Neural progenitor cell (in vitro differentiated cells): ENCODE measurements around the gene RAPGEF6. TPM values are rescaled to one million over a fixed set of nuclear protein-coding genes. Genes with fewer than 3 reads are reported as not detected.

Source experiments
- DNase-seq: peaks from one replicate; pipeline ENCODE4 v3.0.0-alpha.2; 2016; ENCODE audit warnings: low spot score
- H2AFZ ChIP-seq: fragments of 200-600 bp; sonication (generic); replicated peaks from 2 replicates; pipeline ENCODE4 v1.6.1; 2016; ENCODE audit warnings: antibody characterized with exemption
- H3F3A ChIP-seq: fragments of 200-600 bp; sonication (generic); 2 replicates; pipeline ENCODE4 v1.6.1; 2016; ENCODE audit warnings: antibody characterized with exemption, low read depth
- H3K27ac ChIP-seq: fragments of 200-600 bp; sonication (generic); 2 replicates; pipeline ENCODE4 v1.5.1; 2016; ENCODE audit warnings: mild to moderate bottlenecking
- H3K27me3 ChIP-seq: fragments of 200-600 bp; sonication (generic); 2 replicates; pipeline ENCODE4 v1.6.1; 2016; ENCODE audit warnings: mild to moderate bottlenecking, moderate library complexity
- H3K36me3 ChIP-seq: fragments of 200-600 bp; sonication (generic); 2 replicates; pipeline ENCODE4 v1.5.1; 2016
- H3K4me1 ChIP-seq: fragments of 200-600 bp; sonication (generic); 2 replicates; pipeline ENCODE4 v1.6.1; 2016; ENCODE audit warnings: mixed run types
- H3K4me2 ChIP-seq: fragments of 200-600 bp; sonication (generic); 2 replicates; pipeline ENCODE4 v1.6.1; 2016
- H3K4me3 ChIP-seq: fragments of 200-600 bp; sonication (generic); 2 replicates; pipeline ENCODE4 v1.5.1; 2016
- H3K79me2 ChIP-seq: fragments of 200-600 bp; sonication (generic); 2 replicates; pipeline ENCODE4 v1.6.1; 2016; ENCODE audit warnings: low read depth
- H3K9ac ChIP-seq: fragments of 200-600 bp; sonication (generic); 2 replicates; pipeline ENCODE4 v1.6.1; 2016
- H3K9me3 ChIP-seq: fragments of 200-600 bp; sonication (generic); 2 replicates; pipeline ENCODE4 v1.5.1; 2016; ENCODE audit warnings: low read depth
- H4K20me1 ChIP-seq: fragments of 200-600 bp; sonication (generic); 2 replicates; pipeline ENCODE4 v1.6.1; 2016; ENCODE audit warnings: low read depth
- H3K27ac Mint-ChIP-seq: 3 replicates; pipeline ENCODE4 v1.8.0; 2021; ENCODE audit warnings: mixed read lengths
- H3K27me3 Mint-ChIP-seq: 2 replicates; pipeline ENCODE4 v1.8.0; 2022; ENCODE audit warnings: low read depth, mild to moderate bottlenecking, inconsistent platforms, moderate library complexity, mixed read lengths; ENCODE audit not compliant: insufficient read depth
- H3K36me3 Mint-ChIP-seq: 3 replicates; pipeline ENCODE4 v1.8.0; 2021; ENCODE audit warnings: mixed read lengths
- H3K4me1 Mint-ChIP-seq: 3 replicates; pipeline ENCODE4 v1.8.0; 2021; ENCODE audit warnings: mixed read lengths
- H3K4me3 Mint-ChIP-seq: 3 replicates; pipeline ENCODE4 v1.8.0; 2021; ENCODE audit warnings: mild to moderate bottlenecking, moderate library complexity, mixed read lengths
- H3K9me3 Mint-ChIP-seq: 3 replicates; pipeline ENCODE4 v1.8.0; 2020; ENCODE audit warnings: mixed read lengths
- CTCF ChIP-seq: fragments of 200-600 bp; sonication (generic); IDR thresholded peaks from 2 replicates; pipeline ENCODE4 v1.5.1; 2017; ENCODE audit warnings: antibody characterized with exemption, mild to moderate bottlenecking
- EZH2 ChIP-seq: fragments of 200-600 bp; sonication (generic); IDR thresholded peaks from 2 replicates; pipeline ENCODE4 v1.6.1; 2017; ENCODE audit warnings: antibody characterized with exemption, mild to moderate bottlenecking, moderate library complexity
- EZH2phosphoT487 ChIP-seq: fragments of 200-600 bp; sonication (generic); IDR thresholded peaks from 2 replicates; pipeline ENCODE4 v1.6.1; 2017; ENCODE audit warnings: antibody characterized with exemption
- total RNA-seq: library from RNA; depleted of rRNA; stranded (reverse); fragments of >200 nt; gene quantifications from 2 replicates; pipeline ENCODE4 v1.2.3, GENCODE V29; 2015; ENCODE audit warnings: low replicate concordance

Gene RAPGEF6
- total RNA-seq, 1 donor from 2014 or later: 18.1 TPM

- Histone ChIP-seq H3K4me2 (no peak overlapping the region), H3K27ac (no peak overlapping the region)
- no peak overlapping the region for H3K4me3 Mint-ChIP-seq
These were observed 25.3 kb downstream of the RAPGEF6 start for GRCh38 chr5:131609774-131610173.

DNA sequence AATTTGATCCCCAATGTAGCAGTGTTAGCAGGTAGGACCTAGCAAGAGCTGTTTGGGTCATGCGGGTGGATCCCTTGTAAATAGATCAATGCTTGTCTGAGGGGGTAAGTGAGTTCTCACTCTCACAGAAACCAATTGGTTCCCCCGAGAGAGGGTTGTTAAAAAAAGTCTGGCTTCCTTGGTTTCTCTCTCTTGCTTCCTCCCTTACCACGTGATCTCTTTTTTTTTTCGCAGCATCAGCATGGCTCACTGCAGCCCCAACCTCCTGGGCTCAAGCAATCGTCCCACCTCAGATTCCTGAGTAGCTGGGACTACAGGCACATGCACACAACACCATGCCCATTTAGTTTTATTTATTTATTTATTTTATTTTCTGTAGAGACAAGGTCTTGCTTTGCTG is 26.4 kb downstream of the RAPGEF6 start:
- no peaks in the 10 kb centered on the region for H3K27me3 ChIP-seq
- peaks cover 3% of the 10 kb centered on the region for H4K20me1 ChIP-seq
- peaks cover 73% of the 10 kb centered on the region for H3K79me2 ChIP-seq
- no peaks in the 10 kb centered on the region for H3K9me3 ChIP-seq
- H2AFZ ChIP-seq: no peak overlapping the region
- H3K9me3 Mint-ChIP-seq: peaks cover 1% of the 10 kb centered on the region
- no peaks in the 10 kb centered on the region for H3K36me3 ChIP-seq
- H3F3A ChIP-seq: no peaks in the 10 kb centered on the region
- no peaks in the 10 kb centered on the region for H3K27me3 Mint-ChIP-seq
- H3K9ac ChIP-seq: no peak overlapping the region
- no peak overlapping the region for H3K27ac ChIP-seq
- no peak for DNase-seq
- no peak overlapping the region for H3K4me3 Mint-ChIP-seq
- H3K4me2 ChIP-seq: no peak overlapping the region
- no peaks in the 10 kb centered on the region for H3K4me1 Mint-ChIP-seq
- no peak overlapping the region for H3K4me3 ChIP-seq
- H3K27ac Mint-ChIP-seq: no peak overlapping the region
- peaks cover 8% of the 10 kb centered on the region for H3K36me3 Mint-ChIP-seq
- peaks cover 4% of the 10 kb centered on the region for H3K4me1 ChIP-seq
- no peak for TF ChIP-seq EZH2phosphoT487
- TF ChIP-seq CTCF: no peak
- TF ChIP-seq EZH2: no peak

More at GRCh38 chr5:131609774-131610173, 25.3 kb downstream of the RAPGEF6 start:
- H3K36me3 Mint-ChIP-seq: peaks cover 9% of the 10 kb centered on the region
- no peaks in the 10 kb centered on the region for H3F3A ChIP-seq
- no peak overlapping the region for H3K27ac Mint-ChIP-seq
- DNase-seq: no peak
- H3K79me2 ChIP-seq: peaks cover 75% of the 10 kb centered on the region
- H3K9me3 ChIP-seq: no peaks in the 10 kb centered on the region
- H3K36me3 ChIP-seq: no peaks in the 10 kb centered on the region
- peaks cover 4% of the 10 kb centered on the region for H3K4me1 ChIP-seq
- H3K4me1 Mint-ChIP-seq: no peaks in the 10 kb centered on the region
- no peak overlapping the region for H2AFZ ChIP-seq
- H3K9me3 Mint-ChIP-seq: peaks cover 6% of the 10 kb centered on the region
- TF ChIP-seq CTCF: no peak
- TF ChIP-seq EZH2phosphoT487: no peak
- no peak for TF ChIP-seq EZH2
- no peak overlapping the region for H3K9ac ChIP-seq
- peaks cover 3% of the 10 kb centered on the region for H4K20me1 ChIP-seq
- no peak overlapping the region for H3K4me3 ChIP-seq
- H3K27me3 ChIP-seq: no peaks in the 10 kb centered on the region
- H3K27me3 Mint-ChIP-seq: no peaks in the 10 kb centered on the region

- no peaks in the 10 kb centered on the region for H3K9me3 Mint-ChIP-seq
- H3K27me3 Mint-ChIP-seq: no peaks in the 10 kb centered on the region
- Histone ChIP-seq H3K27me3 (no peaks in the 10 kb centered on the region), H3K36me3 (no peaks in the 10 kb centered on the region), H3K4me2 (no peak overlapping the region), H3K4me1 (peaks cover 4% of the 10 kb centered on the region), H3K27ac (no peak overlapping the region), H3F3A (no peaks in the 10 kb centered on the region), H2AFZ (no peak overlapping the region), H3K79me2 (peaks cover 67% of the 10 kb centered on the region), H4K20me1 (peaks cover 3% of the 10 kb centered on the region), H3K9me3 (no peaks in the 10 kb centered on the region), H3K4me3 (no peak overlapping the region), H3K9ac (no peak overlapping the region)
- H3K36me3 Mint-ChIP-seq: peaks cover 7% of the 10 kb centered on the region
- DNase-seq: no peak
- no peak overlapping the region for H3K4me3 Mint-ChIP-seq
- TF ChIP-seq CTCF (no peak), EZH2phosphoT487 (no peak), EZH2 (no peak)
- no peaks in the 10 kb centered on the region for H3K4me1 Mint-ChIP-seq
- no peak overlapping the region for H3K27ac Mint-ChIP-seq
These were observed 27.0 kb downstream of the RAPGEF6 start for GRCh38 chr5:131607903-131608540.
